Activated CD4-positive, alpha-beta T cell treated with anti-CD3 and anti-CD28 coated beads for 4 hours (primary cell): Measurements from ENCODE around the gene TUBA3E.
"Not testable (repeated sequence)": the region's sequence is repeated elsewhere in the genome, so short reads cannot be mapped to it uniquely, and the experiment has no call there.

Source experiments
- DNase-seq, 2 donors: peaks; one replicate each; pipeline ENCODE4 v3.0.0-alpha.2; 2020

The TUBA3E gene

GRCh38 chr2:130142396-130143265 is 55.6 kb downstream of the TUBA3E start:
- not testable (repeated sequence) for DNase-seq
